Neural progenitor cell (in vitro differentiated cells): ENCODE measurements around the gene AKR1A1. TPM values are rescaled to one million over a fixed set of nuclear protein-coding genes. Genes with fewer than 3 reads are reported as not detected.

ENCODE experiments used
- DNase-seq: peaks from one replicate; pipeline ENCODE4 v3.0.0-alpha.2; 2016; ENCODE audit warnings: low spot score
- H2AFZ ChIP-seq: fragments of 200-600 bp; sonication (generic); replicated peaks from 2 replicates; pipeline ENCODE4 v1.6.1; 2016; ENCODE audit warnings: antibody characterized with exemption
- H3F3A ChIP-seq: fragments of 200-600 bp; sonication (generic); 2 replicates; pipeline ENCODE4 v1.6.1; 2016; ENCODE audit warnings: antibody characterized with exemption, low read depth
- H3K27ac ChIP-seq: fragments of 200-600 bp; sonication (generic); 2 replicates; pipeline ENCODE4 v1.5.1; 2016; ENCODE audit warnings: mild to moderate bottlenecking
- H3K27me3 ChIP-seq: fragments of 200-600 bp; sonication (generic); 2 replicates; pipeline ENCODE4 v1.6.1; 2016; ENCODE audit warnings: mild to moderate bottlenecking, moderate library complexity
- H3K36me3 ChIP-seq: fragments of 200-600 bp; sonication (generic); 2 replicates; pipeline ENCODE4 v1.5.1; 2016
- H3K4me1 ChIP-seq: fragments of 200-600 bp; sonication (generic); 2 replicates; pipeline ENCODE4 v1.6.1; 2016; ENCODE audit warnings: mixed run types
- H3K4me2 ChIP-seq: fragments of 200-600 bp; sonication (generic); 2 replicates; pipeline ENCODE4 v1.6.1; 2016
- H3K4me3 ChIP-seq: fragments of 200-600 bp; sonication (generic); 2 replicates; pipeline ENCODE4 v1.5.1; 2016
- H3K79me2 ChIP-seq: fragments of 200-600 bp; sonication (generic); 2 replicates; pipeline ENCODE4 v1.6.1; 2016; ENCODE audit warnings: low read depth
- H3K9ac ChIP-seq: fragments of 200-600 bp; sonication (generic); 2 replicates; pipeline ENCODE4 v1.6.1; 2016
- H3K9me3 ChIP-seq: fragments of 200-600 bp; sonication (generic); 2 replicates; pipeline ENCODE4 v1.5.1; 2016; ENCODE audit warnings: low read depth
- H4K20me1 ChIP-seq: fragments of 200-600 bp; sonication (generic); 2 replicates; pipeline ENCODE4 v1.6.1; 2016; ENCODE audit warnings: low read depth
- H3K27ac Mint-ChIP-seq: 3 replicates; pipeline ENCODE4 v1.8.0; 2021; ENCODE audit warnings: mixed read lengths
- H3K27me3 Mint-ChIP-seq: 2 replicates; pipeline ENCODE4 v1.8.0; 2022; ENCODE audit warnings: low read depth, mild to moderate bottlenecking, inconsistent platforms, moderate library complexity, mixed read lengths; ENCODE audit not compliant: insufficient read depth
- H3K36me3 Mint-ChIP-seq: 3 replicates; pipeline ENCODE4 v1.8.0; 2021; ENCODE audit warnings: mixed read lengths
- H3K4me1 Mint-ChIP-seq: 3 replicates; pipeline ENCODE4 v1.8.0; 2021; ENCODE audit warnings: mixed read lengths
- H3K4me3 Mint-ChIP-seq: 3 replicates; pipeline ENCODE4 v1.8.0; 2021; ENCODE audit warnings: mild to moderate bottlenecking, moderate library complexity, mixed read lengths
- H3K9me3 Mint-ChIP-seq: 3 replicates; pipeline ENCODE4 v1.8.0; 2020; ENCODE audit warnings: mixed read lengths
- CTCF ChIP-seq: fragments of 200-600 bp; sonication (generic); IDR thresholded peaks from 2 replicates; pipeline ENCODE4 v1.5.1; 2017; ENCODE audit warnings: antibody characterized with exemption, mild to moderate bottlenecking
- EZH2 ChIP-seq: fragments of 200-600 bp; sonication (generic); IDR thresholded peaks from 2 replicates; pipeline ENCODE4 v1.6.1; 2017; ENCODE audit warnings: antibody characterized with exemption, mild to moderate bottlenecking, moderate library complexity
- EZH2phosphoT487 ChIP-seq: fragments of 200-600 bp; sonication (generic); IDR thresholded peaks from 2 replicates; pipeline ENCODE4 v1.6.1; 2017; ENCODE audit warnings: antibody characterized with exemption
- total RNA-seq: library from RNA; depleted of rRNA; stranded (reverse); fragments of >200 nt; gene quantifications from 2 replicates; pipeline ENCODE4 v1.2.3, GENCODE V29; 2015; ENCODE audit warnings: low replicate concordance

The AKR1A1 gene
- total RNA-seq, 1 donor from 2014 or later = 129 TPM

GRCh38 chr1:45607404-45608074, 56.9 kb downstream of the AKR1A1 start:
- Histone ChIP-seq H3F3A (peaks cover 65% of the 10 kb centered on the region), H3K79me2 (peaks cover 99% of the 10 kb centered on the region), H3K36me3 (peaks cover 38% of the 10 kb centered on the region), H3K27ac (no peak overlapping the region), H3K9ac (no peak overlapping the region), H3K4me2 (no peak overlapping the region), H4K20me1 (peaks cover 91% of the 10 kb centered on the region), H3K4me3 (no peak overlapping the region), H3K4me1 (no peaks in the 10 kb centered on the region), H3K9me3 (no peaks in the 10 kb centered on the region), H3K27me3 (no peaks in the 10 kb centered on the region), H2AFZ (no peak overlapping the region)
- H3K4me1 Mint-ChIP-seq = no peaks in the 10 kb centered on the region
- H3K36me3 Mint-ChIP-seq = peaks cover 51% of the 10 kb centered on the region
- no peak overlapping the region for H3K4me3 Mint-ChIP-seq
- H3K9me3 Mint-ChIP-seq = no peaks in the 10 kb centered on the region
- DNase-seq = no peak
- H3K27ac Mint-ChIP-seq = no peak overlapping the region
- TF ChIP-seq CTCF (no peak), EZH2phosphoT487 (no peak), EZH2 (no peak)
- H3K27me3 Mint-ChIP-seq = no peaks in the 10 kb centered on the region

GRCh38 chr1:45608175-45609156, 57.8 kb downstream of the AKR1A1 start:
- Mint-ChIP-seq H3K27ac (no peak overlapping the region), H3K4me1 (no peaks in the 10 kb centered on the region), H3K9me3 (no peaks in the 10 kb centered on the region), H3K36me3 (peaks cover 55% of the 10 kb centered on the region), H3K4me3 (no peak overlapping the region), H3K27me3 (no peaks in the 10 kb centered on the region)
- H3K27ac ChIP-seq = no peak overlapping the region
- H3K4me2 ChIP-seq = no peak overlapping the region
- H4K20me1 ChIP-seq = peaks cover 90% of the 10 kb centered on the region
- H3K9ac ChIP-seq = no peak overlapping the region
- no peak overlapping the region for H2AFZ ChIP-seq
- H3K79me2 ChIP-seq = peaks cover 99% of the 10 kb centered on the region
- TF ChIP-seq EZH2 (no peak), EZH2phosphoT487 (no peak), CTCF (no peak)
- no peaks in the 10 kb centered on the region for H3K27me3 ChIP-seq
- DNase-seq = no peak
- no peak overlapping the region for H3K4me3 ChIP-seq
- H3F3A ChIP-seq = peaks cover 69% of the 10 kb centered on the region
- H3K4me1 ChIP-seq = no peaks in the 10 kb centered on the region
- H3K36me3 ChIP-seq = peaks cover 45% of the 10 kb centered on the region
- no peaks in the 10 kb centered on the region for H3K9me3 ChIP-seq

GRCh38 chr1:45610589-45611226, 60.1 kb downstream of the AKR1A1 start:
- peaks cover 84% of the 10 kb centered on the region for H3F3A ChIP-seq
- peaks cover 62% of the 10 kb centered on the region for H3K36me3 Mint-ChIP-seq
- no peak overlapping the region for H3K4me3 ChIP-seq
- no peak overlapping the region for H3K4me3 Mint-ChIP-seq
- H3K9ac ChIP-seq = no peak overlapping the region
- H3K4me2 ChIP-seq = no peak overlapping the region
- peaks cover 86% of the 10 kb centered on the region for H3K79me2 ChIP-seq
- no peaks in the 10 kb centered on the region for H3K4me1 Mint-ChIP-seq
- H3K9me3 Mint-ChIP-seq = no peaks in the 10 kb centered on the region
- peaks cover 85% of the 10 kb centered on the region for H4K20me1 ChIP-seq
- H3K36me3 ChIP-seq = peaks cover 51% of the 10 kb centered on the region
- no peak for DNase-seq
- no peaks in the 10 kb centered on the region for H3K9me3 ChIP-seq
- no peak overlapping the region for H3K27ac Mint-ChIP-seq
- TF ChIP-seq EZH2 = no peak
- peak overlapping the region; percentile 0 for H3K27ac ChIP-seq
- no peaks in the 10 kb centered on the region for H3K4me1 ChIP-seq
- no peak overlapping the region for H2AFZ ChIP-seq
- no peaks in the 10 kb centered on the region for H3K27me3 ChIP-seq
- peaks cover 3% of the 10 kb centered on the region for H3K27me3 Mint-ChIP-seq
